IPS DF 4.7 (cell line): ENCODE data around the gene NBDY.
"Not testable (repeated sequence)": the region's sequence is repeated elsewhere in the genome, so short reads cannot be mapped to it uniquely, and the experiment has no call there.

Experiments used
- DNase-seq: peaks from one replicate; pipeline ENCODE4 v3.0.0-alpha.2; 2013; ENCODE audit warnings: low spot score; ENCODE audit errors: extremely low read depth

Gene NBDY

DNA sequence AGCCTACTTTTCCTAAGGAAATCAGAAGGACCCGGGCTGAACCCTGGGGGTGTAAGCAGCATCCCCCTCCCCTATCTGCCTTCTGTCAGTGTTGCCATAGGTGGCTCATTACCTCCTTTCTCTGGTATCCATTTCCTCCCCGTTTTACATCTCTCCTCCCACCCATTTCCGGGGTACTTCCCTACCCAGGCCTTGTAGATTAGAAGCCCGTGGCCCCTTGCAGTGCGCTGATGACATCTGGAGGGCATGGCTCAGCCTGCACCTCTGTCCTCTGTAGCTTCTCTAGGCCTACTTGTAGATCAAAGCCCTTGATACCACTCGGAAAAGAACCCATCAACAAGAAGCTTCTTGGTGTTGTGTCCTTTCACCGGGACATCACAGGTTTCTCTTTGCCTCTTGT lies 71.8 kb downstream of the NBDY start:
- DNase-seq, result no peak

DNA sequence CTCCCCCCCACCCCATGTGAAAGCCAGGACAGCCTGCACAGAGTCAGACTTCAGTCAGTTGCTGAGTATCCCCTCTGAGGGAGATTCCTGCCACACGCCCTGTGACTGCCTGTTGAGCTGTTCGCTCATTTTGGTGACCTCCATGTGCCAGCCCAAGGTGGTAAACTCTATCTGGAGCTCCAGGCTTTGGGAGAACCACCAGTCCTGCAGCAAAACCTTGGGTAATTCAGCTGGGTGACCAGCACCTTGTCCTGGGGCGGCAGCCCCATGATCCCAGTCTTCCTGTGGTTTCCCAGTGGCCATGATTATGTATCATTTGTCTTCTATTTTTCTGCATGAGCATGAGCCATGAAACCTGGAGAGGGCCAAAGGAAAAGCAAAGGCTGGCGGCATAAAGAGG lies 73.4 kb downstream of the NBDY start:
- DNase-seq, result no peak

DNA sequence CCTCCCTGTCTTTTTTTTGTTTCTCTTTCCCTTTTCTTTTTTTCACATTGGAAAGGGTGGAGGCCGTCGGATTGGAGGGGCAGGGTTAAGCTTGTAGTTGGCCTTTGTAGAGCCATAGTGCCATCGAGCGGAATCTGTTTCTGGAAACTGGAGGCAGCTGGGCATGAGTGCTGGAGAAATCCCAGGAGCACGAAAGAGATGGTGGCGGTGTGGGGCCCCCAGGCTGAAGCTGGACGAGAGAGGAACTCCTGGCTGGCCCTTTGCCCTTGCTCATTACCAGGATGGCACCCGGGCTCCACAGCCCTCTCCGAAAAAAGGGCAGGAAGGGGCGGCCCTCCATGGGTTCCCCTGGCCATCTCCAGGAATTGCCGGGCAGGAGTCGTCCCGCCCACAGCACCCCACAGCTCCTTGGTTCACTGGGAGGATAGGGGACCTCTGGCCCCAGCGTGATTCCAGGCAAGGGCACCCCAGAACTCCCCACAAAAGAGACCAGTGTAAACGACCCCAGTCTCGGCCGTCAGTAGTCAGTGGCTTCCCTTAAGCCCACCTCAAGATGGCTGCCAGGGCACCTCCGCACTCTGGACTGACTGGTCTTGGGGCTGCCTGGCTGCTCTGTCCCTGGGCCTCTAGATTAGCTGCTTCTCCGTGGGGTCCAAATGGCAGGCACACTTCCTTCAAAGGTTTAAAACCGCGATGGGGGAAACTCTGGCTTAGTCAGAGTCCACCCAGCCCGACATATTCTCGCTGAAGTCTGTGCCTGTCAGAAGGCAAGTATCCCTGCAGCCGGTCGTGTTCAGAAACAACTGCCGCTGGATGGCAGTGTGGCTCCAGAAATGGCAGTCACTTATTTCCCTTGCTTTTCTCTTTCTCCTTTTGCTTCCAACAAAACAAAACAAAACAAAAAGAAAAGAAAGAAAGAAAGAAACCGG lies 74.1 kb downstream of the NBDY start:
- no peak for DNase-seq

DNA sequence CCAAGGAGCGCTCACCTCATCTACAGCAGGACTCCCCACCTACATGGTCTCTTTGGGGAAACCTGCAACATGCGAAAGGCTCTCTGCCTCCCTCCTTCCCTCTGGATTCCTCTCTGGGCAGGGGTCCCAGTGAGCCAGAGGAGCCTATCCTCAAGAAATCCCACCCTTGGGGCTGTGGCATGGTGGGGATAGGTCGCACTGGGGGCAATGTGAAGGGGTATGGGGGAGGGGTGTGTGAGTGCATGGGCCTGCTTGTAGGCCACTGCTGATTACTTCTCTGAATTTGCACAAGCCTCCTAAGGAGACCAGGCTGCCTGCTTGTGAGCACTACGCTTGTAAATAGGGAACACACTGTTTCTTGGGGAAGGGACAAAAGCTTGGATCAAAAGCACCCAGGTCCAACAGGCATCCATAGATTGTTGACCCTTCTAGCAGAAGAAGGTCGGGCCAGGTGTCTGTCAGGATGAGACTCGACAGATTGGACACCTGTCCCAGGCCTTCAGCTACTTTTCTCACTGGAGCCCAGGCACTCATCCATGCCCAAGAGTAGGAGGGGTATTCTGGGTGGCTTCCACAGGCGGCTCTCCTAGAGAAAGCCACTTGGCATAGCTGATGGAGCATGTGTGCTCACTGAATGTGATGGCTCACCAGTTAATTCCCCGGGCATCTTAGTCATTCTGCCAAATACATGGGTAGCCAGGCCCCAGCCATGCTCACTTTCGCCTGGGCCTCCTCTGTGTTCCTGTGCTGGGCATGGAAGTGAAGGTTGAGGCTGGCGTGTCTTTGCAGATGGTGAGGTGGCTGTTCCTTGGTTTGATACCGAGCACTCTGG lies 75.0 kb downstream of the NBDY start:
- no peak for DNase-seq

DNA sequence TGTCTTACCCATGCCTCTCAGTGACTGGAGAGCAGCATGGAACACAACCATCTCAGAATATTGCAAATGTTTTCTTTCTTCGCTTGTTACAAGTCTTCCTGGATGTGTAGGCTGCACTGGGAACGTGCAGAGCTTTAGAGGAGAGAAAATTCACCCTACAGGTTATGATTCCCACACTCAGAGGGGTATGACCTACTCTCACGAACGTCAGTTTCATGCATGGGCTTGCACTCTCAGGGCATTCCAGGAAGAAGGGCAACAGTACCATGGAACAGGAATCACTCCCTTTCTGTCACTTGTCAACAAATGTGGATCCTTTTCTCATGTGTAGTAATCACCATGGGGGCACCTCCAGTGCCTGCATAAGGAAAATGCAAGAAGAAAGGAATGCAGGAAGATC lies 75.8 kb downstream of the NBDY start:
- no peak for DNase-seq

DNA sequence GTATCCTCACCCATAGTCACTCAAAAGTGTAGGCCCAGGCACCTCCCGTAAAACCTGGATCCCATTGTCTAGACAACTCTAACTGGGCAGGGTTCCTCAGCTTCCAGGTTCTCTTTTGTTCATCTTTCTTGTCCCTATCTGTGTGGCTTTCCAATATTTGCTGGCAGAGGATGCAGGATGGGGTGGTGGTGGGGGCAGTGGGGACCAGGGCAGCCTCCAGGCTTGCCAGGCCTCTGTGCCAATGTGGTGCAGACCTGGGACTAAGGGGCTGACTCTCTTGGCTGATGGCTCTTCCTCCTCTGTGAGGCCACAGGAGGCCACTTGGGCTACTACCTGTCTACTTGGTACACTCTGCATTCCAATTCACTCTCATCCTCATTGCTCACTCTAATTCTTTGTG lies 76.4 kb downstream of the NBDY start:
- DNase-seq, result no peak

DNA sequence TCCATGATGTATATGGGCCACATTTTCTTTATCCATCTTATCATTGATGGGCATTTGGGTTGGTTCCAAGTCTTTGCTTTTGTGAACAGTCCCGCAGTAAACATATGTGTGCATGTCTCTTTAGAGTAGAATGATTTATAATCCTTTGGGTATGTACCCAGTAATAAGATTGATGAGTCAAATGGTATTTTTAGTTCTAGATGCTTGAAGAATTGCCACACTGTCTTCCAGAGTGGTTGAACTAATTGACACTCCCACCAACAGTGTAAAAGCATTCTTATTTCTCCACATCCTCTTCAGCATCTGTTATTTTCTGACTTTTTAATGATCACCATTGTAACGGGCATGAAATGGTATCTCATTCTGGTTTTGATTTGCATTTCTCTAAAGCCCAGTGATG lies 77.1 kb downstream of the NBDY start:
- not testable (repeated sequence) for DNase-seq

DNA sequence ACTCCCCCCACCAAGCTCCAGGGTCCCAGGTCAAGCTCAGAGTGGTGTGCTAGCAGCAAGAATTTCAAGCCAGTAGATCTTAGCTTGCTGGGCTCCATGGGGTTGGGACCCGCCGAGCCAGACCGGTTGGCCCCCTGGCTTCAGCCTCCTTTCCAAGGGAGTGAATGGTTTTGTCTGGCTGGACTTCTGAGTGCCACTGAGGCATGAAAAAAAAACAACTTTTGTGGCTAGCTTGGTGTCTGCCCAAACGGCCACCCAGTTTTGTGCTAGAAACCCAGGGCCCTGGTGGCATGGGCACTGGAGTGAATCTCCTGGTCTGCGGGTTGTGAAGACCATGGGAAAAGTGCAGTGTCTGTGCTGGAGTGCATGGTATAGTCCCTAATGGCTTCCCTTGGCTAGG lies 82.6 kb downstream of the NBDY start:
- no peak for DNase-seq

DNA sequence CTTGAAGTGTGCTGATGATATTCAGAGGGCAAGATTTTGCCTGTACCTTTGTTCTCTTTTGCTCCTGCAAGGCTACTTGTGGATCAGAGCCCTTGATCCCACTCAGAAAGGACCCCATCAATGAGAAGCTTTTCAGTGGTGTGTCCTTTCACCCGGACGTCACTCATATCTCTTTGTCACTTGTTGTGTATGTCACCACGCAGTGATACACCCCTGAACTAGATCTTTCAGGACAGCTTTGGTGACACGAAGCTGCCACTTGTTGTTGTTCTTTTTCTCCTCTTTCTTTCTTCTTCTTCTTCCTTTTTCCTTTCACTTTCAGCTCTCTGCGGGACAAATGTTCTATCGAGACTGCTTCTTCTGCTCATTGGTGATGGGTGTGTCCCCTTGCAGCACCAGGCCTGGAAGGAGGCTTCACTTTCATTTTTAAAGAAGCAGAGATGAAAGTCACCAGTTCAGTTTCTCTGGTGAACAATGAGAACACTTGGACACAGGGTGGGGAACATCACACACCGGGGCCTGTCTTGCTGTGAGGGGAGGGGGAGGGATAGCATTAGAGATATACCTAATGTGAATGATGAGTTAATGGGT lies 83.6 kb downstream of the NBDY start:
- DNase-seq, result no peak

DNA sequence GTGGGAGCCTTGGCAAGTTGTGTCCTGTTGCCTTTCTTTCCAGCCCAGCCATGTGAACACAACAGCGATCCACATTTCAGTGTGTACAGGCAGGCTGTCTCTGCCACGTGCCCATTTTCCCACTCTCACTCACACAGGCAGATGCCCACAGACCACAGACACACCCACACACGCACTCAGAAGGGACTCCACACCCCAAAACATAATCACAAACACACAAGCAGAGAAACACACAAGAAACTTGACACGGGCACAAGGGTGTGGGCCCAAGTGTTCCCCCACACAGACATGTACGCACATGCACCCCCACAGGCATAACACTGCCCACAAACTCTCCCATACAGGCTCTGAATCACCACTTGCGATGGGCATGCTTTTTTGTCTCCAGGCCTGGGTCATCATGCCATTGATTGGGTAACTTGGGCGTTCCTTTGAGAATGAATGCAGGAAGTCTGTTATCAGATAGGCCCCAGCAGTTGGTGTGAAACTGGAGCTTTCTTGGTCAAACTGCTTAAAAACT lies 84.3 kb downstream of the NBDY start:
- no peak for DNase-seq

DNA sequence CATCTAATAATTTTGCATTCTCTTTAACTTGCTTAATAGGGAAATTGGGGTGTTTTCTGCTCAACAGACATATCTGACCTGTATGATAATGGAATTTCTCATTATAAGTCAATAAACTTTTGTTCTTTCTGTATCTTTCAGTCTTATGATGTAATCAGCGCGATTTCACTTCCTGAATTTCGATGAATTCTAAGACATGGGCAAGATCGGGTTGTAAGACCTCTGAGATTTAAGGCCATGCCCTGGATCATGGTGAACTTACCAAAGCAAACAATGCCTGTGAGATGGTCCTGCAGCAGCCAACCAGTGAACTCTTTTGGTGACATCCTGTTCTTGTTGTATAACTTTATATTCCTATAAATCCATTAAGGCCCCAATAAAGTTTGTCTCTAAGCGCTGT lies 88.1 kb downstream of the NBDY start:
- DNase-seq, result no peak

DNA sequence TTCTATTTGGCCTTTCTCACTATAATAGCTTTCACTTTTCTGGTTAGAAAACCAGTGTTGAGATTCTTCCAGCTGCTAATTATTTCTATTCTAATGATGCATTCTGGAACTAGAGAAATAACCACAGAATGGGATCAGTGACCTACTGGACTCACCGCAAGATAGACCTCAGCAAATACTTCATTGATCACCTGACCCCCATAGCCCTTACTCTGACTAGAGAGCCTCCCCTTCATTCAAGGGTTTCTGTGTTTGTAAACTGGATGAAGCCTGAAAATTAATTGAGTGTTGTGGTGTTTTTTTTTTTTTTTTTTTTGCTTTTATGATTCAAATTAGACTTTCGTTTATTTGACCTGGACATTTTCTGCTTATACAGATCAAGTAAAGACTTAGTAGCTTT lies 97.0 kb downstream of the NBDY start:
- DNase-seq, result no peak

DNA sequence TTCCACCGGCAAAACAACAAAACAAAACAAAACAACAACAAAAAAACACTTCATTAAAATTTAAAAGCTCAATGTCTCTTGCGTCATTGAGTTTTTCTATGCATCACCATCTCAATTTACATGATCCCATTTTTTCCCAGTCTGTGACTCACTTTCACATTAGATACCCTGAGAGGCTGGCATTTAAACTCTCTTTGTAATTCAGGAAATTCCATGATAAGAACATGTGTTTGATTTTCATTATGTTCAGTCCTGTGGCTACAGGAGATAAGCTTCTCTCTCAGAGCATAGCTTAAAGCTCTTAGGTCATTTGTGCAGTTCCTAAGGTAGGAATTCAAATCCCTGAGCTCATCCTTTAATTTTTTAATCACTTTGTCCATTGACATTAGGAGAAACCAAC lies 104.6 kb downstream of the NBDY start:
- no peak for DNase-seq

DNA sequence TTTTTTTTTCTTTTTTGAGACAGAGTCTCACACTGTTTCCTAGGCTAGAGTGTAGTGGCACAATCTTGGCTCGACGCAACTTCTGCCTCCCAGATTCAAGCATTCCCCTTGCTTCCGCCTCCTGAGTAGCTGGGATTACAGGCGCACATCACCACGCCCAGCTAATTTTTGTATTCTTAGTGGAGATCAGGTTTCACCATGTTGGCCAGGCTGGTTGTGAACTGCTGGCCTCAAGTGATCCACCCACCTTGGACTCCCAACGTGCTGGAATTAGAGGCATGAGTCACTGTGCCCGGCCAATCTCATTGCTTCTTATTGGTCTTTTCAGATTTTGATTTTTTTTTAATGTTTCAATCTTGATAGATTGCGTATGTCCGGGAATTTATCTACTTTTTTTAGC lies 124.4 kb downstream of the NBDY start:
- no peak for DNase-seq

DNA sequence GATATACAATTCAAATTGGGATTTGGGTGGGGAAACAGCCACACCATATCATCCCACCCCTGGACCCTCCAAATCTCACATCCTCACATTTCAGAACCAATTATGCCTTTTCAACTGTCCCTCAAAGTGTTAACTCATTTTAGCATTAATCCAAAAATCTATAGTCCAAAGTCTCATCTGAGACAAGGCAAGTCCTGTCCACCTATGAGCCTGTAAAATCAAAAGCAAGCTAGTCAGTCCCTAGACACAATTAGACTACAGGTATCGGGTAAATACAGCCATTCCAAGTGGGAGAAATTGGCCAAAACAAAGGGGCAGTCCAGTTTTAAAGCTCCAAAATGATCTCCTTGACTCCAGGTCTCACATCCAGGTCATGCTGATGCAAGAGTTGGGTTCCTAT lies 128.0 kb downstream of the NBDY start:
- DNase-seq, result no peak

DNA sequence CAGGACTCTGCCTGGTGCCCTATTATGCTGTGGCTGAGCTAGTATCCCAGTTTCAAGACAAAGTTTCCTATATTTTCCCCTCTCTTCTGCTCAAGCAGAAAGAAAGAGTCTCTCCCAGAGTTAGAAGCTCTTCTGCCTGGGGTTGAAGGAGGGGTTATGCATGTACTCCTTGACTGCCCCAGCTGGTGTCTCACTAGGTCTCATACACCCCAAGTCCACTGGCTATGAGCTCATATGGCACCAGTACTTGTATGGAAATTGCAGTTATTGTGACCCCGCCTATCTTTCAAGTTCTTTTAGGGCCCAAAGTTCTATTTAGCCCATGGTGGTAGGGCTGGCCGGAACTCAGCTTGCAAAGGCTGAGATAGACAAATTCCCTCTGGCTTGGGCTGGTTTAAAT lies 131.8 kb downstream of the NBDY start:
- no peak for DNase-seq
